HG03432 (cell line): ENCODE results near the gene ALPL.
"Not testable (repeated sequence)": the region's sequence is repeated elsewhere in the genome, so short reads cannot be mapped to it uniquely, and the experiment has no call there.

Experiments
- ATAC-seq: cut with Tn5 transposase; IDR thresholded peaks from one replicate; pipeline ENCODE4 v1.9.1; 2021; ENCODE audit warnings: mild to moderate bottlenecking, moderate library complexity; ENCODE audit not compliant: unreplicated experiment

ALPL gene

GRCh38 chr1:21509351-21510112 is at the start of gene ALPL:
TSS of gene ALPL (plus strand) at chr1:21509423. CDS start at chr1:21554082, 44,659 bp downstream.
- ATAC-seq: no peak

GRCh38 chr1:21465127-21465526 is 44.1 kb upstream of the ALPL start:
- not testable (repeated sequence) for ATAC-seq

- not testable (repeated sequence) for ATAC-seq
Observed at GRCh38 chr1:21467946-21468345, 41.3 kb upstream of the ALPL start.

GRCh38 chr1:21468599-21468998 is 40.6 kb upstream of the ALPL start:
- ATAC-seq: no peak

GRCh38 chr1:21469581-21469980 is 39.6 kb upstream of the ALPL start:
- no peak for ATAC-seq

GRCh38 chr1:21472861-21473260 is 36.4 kb upstream of the ALPL start:
- no peak for ATAC-seq

- ATAC-seq: no peak
Observed at GRCh38 chr1:21478356-21478755, 30.9 kb upstream of the ALPL start.

- not testable (repeated sequence) for ATAC-seq
Observed at GRCh38 chr1:21483881-21484280, 25.3 kb upstream of the ALPL start.

- no peak for ATAC-seq
Observed at GRCh38 chr1:21489146-21489545, 20.1 kb upstream of the ALPL start.

GRCh38 chr1:21490774-21491487 is 18.3 kb upstream of the ALPL start:
- ATAC-seq: no peak

GRCh38 chr1:21491488-21492355 is 17.5 kb upstream of the ALPL start:
- ATAC-seq: no peak

- no peak for ATAC-seq
Observed at GRCh38 chr1:21492356-21492625, 16.9 kb upstream of the ALPL start.

GRCh38 chr1:21494196-21494595 is 15.0 kb upstream of the ALPL start:
- no peak for ATAC-seq

GRCh38 chr1:21495225-21495820 is 13.9 kb upstream of the ALPL start:
- no peak for ATAC-seq

- no peak for ATAC-seq
Observed at GRCh38 chr1:21496063-21496462, 13.2 kb upstream of the ALPL start.

GRCh38 chr1:21496886-21497285 is 12.3 kb upstream of the ALPL start:
- ATAC-seq: no peak

GRCh38 chr1:21497466-21498061 is 11.7 kb upstream of the ALPL start:
- ATAC-seq: no peak

- ATAC-seq: no peak
Observed at GRCh38 chr1:21499283-21499950, 9.8 kb upstream of the ALPL start.

- ATAC-seq: no peak
Observed at GRCh38 chr1:21503706-21504377, 5.4 kb upstream of the ALPL start.

- ATAC-seq: no peak
Observed at GRCh38 chr1:21506804-21507203, 2.4 kb upstream of the ALPL start.
